Astrocyte of the cerebellum (primary cell): ENCODE results near the gene NDUFS4.

Experiments used
- DNase-seq: peaks from one replicate; pipeline ENCODE4 v3.0.0-alpha.2; 2011; ENCODE audit warnings: low read depth
- H3K4me3 ChIP-seq: 2 replicates; pipeline ENCODE4 v1.5.1; 2011; ENCODE audit warnings: mild to moderate bottlenecking, low read depth, low read length, moderate library complexity
- in situ Hi-C: cut with HindIII; loops from 2 replicates; pipeline ENCODE4 v1.10.0; 2017; ENCODE audit warnings: low sequenced_read_pairs
- TF ChIP-seq, protein P1 (sequence below): IDR thresholded peaks from 2 replicates; pipeline ENCODE4 v1.5.1; 2012; ENCODE audit warnings: low read length, low read depth, moderate library complexity, mild to moderate bottlenecking; ENCODE audit errors: missing control alignments

NDUFS4 gene

DNA sequence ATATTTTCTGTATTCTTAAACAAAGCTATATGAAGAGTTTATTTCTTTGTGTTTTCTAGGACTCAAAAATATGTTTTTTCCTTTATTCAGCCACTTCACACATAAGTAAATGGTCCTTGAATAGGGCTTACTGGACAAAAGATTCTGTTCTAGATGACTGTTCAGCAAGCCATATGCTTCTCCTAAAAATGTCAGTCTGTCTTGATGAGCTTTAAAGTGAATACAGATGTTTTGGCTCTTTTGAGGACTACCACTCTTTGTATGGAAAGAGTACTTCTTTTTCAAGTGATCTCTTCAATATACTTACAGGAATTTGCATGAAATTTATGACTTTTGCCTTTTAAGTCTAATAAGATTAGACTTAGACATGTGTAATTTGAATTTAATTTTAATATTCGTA, 8.4 kb downstream of the NDUFS4 start:
- DNase-seq: no peak
- no peak overlapping the region for H3K4me3 ChIP-seq
- TF ChIP-seq, protein P1, sequence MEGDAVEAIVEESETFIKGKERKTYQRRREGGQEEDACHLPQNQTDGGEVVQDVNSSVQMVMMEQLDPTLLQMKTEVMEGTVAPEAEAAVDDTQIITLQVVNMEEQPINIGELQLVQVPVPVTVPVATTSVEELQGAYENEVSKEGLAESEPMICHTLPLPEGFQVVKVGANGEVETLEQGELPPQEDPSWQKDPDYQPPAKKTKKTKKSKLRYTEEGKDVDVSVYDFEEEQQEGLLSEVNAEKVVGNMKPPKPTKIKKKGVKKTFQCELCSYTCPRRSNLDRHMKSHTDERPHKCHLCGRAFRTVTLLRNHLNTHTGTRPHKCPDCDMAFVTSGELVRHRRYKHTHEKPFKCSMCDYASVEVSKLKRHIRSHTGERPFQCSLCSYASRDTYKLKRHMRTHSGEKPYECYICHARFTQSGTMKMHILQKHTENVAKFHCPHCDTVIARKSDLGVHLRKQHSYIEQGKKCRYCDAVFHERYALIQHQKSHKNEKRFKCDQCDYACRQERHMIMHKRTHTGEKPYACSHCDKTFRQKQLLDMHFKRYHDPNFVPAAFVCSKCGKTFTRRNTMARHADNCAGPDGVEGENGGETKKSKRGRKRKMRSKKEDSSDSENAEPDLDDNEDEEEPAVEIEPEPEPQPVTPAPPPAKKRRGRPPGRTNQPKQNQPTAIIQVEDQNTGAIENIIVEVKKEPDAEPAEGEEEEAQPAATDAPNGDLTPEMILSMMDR: no peak
- in situ Hi-C loops: no loop called here

DNA sequence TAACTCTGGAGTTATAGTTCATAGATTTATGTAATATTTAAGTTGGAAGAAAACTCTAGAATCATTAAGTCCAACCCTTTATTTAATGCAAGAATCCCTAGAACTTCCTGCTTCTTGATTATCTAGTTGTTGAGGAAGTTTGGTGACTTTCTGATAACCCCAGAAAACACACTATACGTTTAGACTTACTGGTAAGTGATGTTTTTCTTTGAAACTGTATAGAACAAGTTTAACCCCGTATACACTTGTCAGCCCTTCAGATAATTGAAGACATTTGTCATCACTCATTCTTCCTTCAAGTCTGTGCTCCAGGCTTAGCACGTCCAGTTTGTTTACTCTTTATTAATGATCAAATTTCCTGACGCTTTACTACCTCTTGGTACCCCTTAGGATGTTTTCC, 9.0 kb downstream of the NDUFS4 start:
- in situ Hi-C loops: no loop called here
- no peak overlapping the region for H3K4me3 ChIP-seq
- TF ChIP-seq, protein P1: no peak
- no peak for DNase-seq

DNA sequence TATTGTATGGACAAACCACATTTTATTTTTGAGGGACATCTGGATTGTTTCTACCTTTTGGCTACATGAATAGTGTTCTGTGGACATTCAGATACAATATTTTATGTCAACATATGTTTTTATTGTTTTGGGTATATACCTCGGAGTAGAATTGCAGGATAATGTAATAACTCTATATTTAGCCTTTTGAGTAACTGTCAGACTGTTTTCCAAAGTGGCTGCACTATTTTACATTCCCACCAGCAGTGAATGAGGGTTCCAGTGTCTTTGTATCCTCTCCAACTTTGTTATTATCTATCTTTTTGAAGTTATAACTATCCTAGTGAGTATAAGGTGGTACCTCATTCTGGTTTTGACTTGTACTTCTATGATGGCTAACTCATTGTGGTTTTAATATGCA, 11.0 kb downstream of the NDUFS4 start:
- no peak overlapping the region for H3K4me3 ChIP-seq
- DNase-seq: no peak
- TF ChIP-seq, protein P1: no peak
- in situ Hi-C loops: no loop called here

DNA sequence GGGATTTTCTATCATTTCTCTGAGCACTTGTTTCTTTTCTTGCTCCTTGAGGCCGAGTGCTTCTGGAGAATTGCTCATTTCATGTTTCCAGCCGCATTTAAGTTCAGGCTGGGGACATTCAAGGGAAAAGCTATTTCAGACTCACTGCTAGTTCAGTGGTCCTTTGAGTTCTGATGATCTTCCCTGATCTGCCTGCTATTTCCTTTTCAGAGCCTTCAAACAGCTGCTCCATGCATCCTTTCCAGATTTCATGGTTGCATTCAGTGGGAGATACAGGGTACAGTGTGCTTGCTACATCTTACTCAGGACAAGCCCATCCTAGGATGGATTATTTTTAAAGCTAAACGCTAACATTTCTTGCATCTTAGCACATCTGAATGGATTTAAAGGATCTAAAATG, 14.7 kb downstream of the NDUFS4 start:
- TF ChIP-seq, protein P1: no peak

DNA sequence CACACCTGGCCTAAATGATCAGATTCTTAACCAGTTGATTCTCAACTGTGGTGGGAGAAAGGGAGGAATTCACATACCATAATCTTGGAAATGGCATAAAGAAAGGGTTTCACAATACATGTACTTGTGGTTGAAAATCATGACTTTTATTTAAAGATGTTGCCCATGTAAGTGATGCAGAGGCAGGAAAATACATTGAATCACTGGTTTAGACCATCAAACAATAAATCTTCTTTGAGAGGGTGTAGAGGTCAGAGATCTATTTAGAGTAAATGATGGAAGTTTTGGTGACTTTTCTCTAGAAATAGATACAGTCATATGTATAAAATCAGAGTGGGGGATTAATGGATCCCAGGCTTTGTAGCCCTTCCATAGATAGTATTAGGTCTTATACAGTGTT, 15.4 kb downstream of the NDUFS4 start:
- no peak overlapping the region for H3K4me3 ChIP-seq
- DNase-seq: no peak
- in situ Hi-C loops: no loop called here
- TF ChIP-seq, protein P1: no peak

More for the DNA sequence above, 14.7 kb downstream of the NDUFS4 start:
- in situ Hi-C loops: no loop called here
- DNase-seq: no peak
- H3K4me3 ChIP-seq: no peak overlapping the region

DNA sequence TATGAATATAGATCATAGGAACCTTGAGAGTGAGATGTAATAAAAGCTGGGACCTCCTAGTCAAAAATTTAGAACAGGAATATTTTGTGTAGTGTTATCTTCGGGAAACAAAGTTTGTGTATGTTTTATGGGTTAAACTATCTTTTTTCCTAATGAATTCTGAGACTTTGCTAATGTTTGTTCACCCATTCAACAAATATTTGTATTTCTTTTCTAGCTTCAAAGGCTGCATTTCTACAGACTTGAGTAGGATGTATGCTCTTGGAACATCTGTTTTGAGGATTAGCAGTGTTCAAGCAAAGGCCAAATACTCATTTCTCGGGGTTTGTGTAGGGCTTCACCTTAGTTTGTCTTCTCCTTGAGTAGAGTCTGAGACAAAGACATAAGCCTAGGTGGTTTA, 16.2 kb downstream of the NDUFS4 start:
- in situ Hi-C loops: no loop called here
- TF ChIP-seq, protein P1: no peak
- no peak overlapping the region for H3K4me3 ChIP-seq
- DNase-seq: no peak

DNA sequence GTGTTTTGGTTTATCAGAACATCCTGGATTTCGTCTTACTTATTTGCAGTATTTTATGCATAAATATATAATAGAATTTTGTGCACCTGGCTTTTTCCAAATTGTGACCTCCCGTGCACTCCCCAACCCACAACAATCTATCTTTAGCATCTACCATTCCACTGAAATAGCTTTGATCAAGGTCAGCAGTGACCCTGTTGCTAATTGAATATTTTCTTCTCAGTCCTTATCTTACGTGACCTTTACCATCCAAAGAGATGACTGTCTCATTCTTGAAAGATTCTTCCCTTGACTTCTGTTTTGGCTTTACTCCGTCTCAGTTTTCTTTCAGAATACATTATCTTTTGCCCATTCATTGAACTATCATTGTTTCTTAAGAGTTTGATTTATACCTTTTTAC, 18.4 kb downstream of the NDUFS4 start:
- TF ChIP-seq, protein P1: no peak
- H3K4me3 ChIP-seq: no peak overlapping the region
- in situ Hi-C loops: no loop called here
- no peak for DNase-seq
